Skeletal muscle cell (primary cell): ENCODE measurements around the gene HAUS2.
A peak's percentile ranks its signal among the peaks of the same experiment; 100 is the strongest.

Experiments
- DNase-seq: peaks from one replicate; pipeline ENCODE4 v3.0.0-alpha.2; 2010; ENCODE audit warnings: low read depth
- H3K4me3 ChIP-seq: 2 replicates; pipeline ENCODE4 v1.5.1; 2011; ENCODE audit warnings: low read depth, mild to moderate bottlenecking, control low read depth, low read length, moderate library complexity

Gene HAUS2

GRCh38 chr15:42603978-42604377 lies 55.3 kb downstream of the HAUS2 start:
- H3K4me3 ChIP-seq = no peak overlapping the region
- DNase-seq = no peak

GRCh38 chr15:42604894-42605744 lies 56.5 kb downstream of the HAUS2 start:
- no peak overlapping the region for H3K4me3 ChIP-seq
- DNase-seq = no peak

GRCh38 chr15:42605796-42606195 lies 57.2 kb downstream of the HAUS2 start:
- DNase-seq = no peak
- no peak overlapping the region for H3K4me3 ChIP-seq

GRCh38 chr15:42608110-42608531 lies 59.5 kb downstream of the HAUS2 start:
- DNase-seq = peak; percentile 13
- H3K4me3 ChIP-seq = no peak overlapping the region

- no peak overlapping the region for H3K4me3 ChIP-seq
- DNase-seq = no peak
Observed at GRCh38 chr15:42608752-42609488, 60.3 kb downstream of the HAUS2 start.

- no peak overlapping the region for H3K4me3 ChIP-seq
- no peak for DNase-seq
Observed at GRCh38 chr15:42611532-42611931, 62.9 kb downstream of the HAUS2 start.

GRCh38 chr15:42612367-42612912 lies 63.8 kb downstream of the HAUS2 start:
- no peak for DNase-seq
- no peak overlapping the region for H3K4me3 ChIP-seq

GRCh38 chr15:42616107-42616506 lies 67.5 kb downstream of the HAUS2 start:
- no peak overlapping the region for H3K4me3 ChIP-seq
- DNase-seq = no peak
